Fibroblast of skin of scalp (primary cell): ENCODE measurements around the gene POU4F2.
"Not testable (repeated sequence)": the region's sequence is repeated elsewhere in the genome, so short reads cannot be mapped to it uniquely, and the experiment has no call there.

Experiments used
- DNase-seq: peaks from one replicate; pipeline ENCODE4 v3.0.0-alpha.2; 2013

POU4F2 gene

DNA sequence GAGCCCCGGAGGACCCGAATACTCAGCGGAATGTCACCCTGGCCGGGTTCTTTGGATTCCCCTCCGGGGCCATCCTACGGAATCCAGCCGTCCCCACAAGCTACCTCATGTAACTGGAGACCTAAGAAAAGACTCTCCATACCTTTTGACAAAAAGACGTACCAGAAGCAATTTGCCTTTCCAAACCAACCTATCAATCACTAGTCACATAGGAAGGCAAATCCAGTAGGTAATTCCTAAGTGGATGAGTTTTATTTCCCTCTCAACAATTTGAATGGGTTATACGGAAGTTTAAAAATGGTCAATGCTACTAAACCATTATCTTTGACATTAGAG, 16.8 kb downstream of the POU4F2 start:
- DNase-seq = no peak

GRCh38 chr4:146661367-146661766, 22.7 kb downstream of the POU4F2 start:
- DNase-seq = no peak

GRCh38 chr4:146663968-146664311, 25.2 kb downstream of the POU4F2 start:
- not testable (repeated sequence) for DNase-seq

GRCh38 chr4:146674829-146675570, 36.3 kb downstream of the POU4F2 start:
- no peak for DNase-seq
